Upper lobe of left lung (tissue), 6 donors: ENCODE measurements around the gene SEMA4D. TPM values are rescaled to one million over a fixed set of nuclear protein-coding genes. Genes with fewer than 3 reads are reported as not detected.

ENCODE experiments used
- ATAC-seq, 2 donors: fragments of 200-7000 bp; cut with Tn5 transposase; one replicate each; pipeline ENCODE4 v1.9.1; 2022; ENCODE audit warnings: mild to moderate bottlenecking in 2 of 2, moderate library complexity in 2 of 2; ENCODE audit not compliant: low FRiP score in 2 of 2
- DNase-seq, 2 donors: peaks; one replicate each; pipeline ENCODE4 v3.0.0-alpha.2; 2019 to 2020
- H3K27ac ChIP-seq, 4 donors: fragments of 200-600 bp; sonication (generic); one replicate each; pipeline ENCODE4 v1.5.1; 2016 to 2019
- H3K27me3 ChIP-seq, 4 donors: fragments of 200-600 bp; sonication (generic); one replicate each; pipeline ENCODE4 v1.5.1; 2017 to 2019
- H3K36me3 ChIP-seq, 4 donors: fragments of 200-600 bp; sonication (generic); one replicate each; pipeline ENCODE4 v1.5.1; 2016 to 2019
- H3K4me1 ChIP-seq, 4 donors: fragments of 200-600 bp; sonication (generic); one replicate each; pipeline ENCODE4 v1.5.1; 2018 to 2019
- H3K4me3 ChIP-seq, 4 donors: fragments of 200-600 bp; sonication (generic); one replicate each; pipeline ENCODE4 v1.5.1; 2017 to 2019; ENCODE audit warnings: mild to moderate bottlenecking in 2 of 4, moderate library complexity in 1 of 4
- H3K9me3 ChIP-seq, 4 donors: fragments of 200-600 bp; sonication (generic); one replicate each; pipeline ENCODE4 v1.5.1; 2018 to 2019
- CTCF ChIP-seq, 6 experiments: fragments of 450-650 bp in 4 of 6; fragments of 200-600 bp in 2 of 6; sonication (generic) in 2 of 6; IDR thresholded peaks; one replicate each; pipeline ENCODE4 v1.5.1; 2016 to 2019; ENCODE audit warnings: antibody characterized with exemption in 6 of 6
- EP300 ChIP-seq, 4 donors: sonication (generic); formaldehyde crosslinking; IDR thresholded peaks; one replicate each; pipeline ENCODE4 v1.5.1; 2017; ENCODE audit warnings: antibody characterized with exemption in 4 of 4, control low read depth in 2 of 4
- POLR2A ChIP-seq, 4 donors: fragments of 450-650 bp; IDR thresholded peaks; one replicate each; pipeline ENCODE4 v1.5.1; 2016 to 2017; ENCODE audit warnings: antibody characterized with exemption in 4 of 4, mild to moderate bottlenecking in 2 of 4
- POLR2AphosphoS5 ChIP-seq, 2 donors: sonication (generic); formaldehyde crosslinking; IDR thresholded peaks; one replicate each; pipeline ENCODE4 v1.5.1; 2017; ENCODE audit warnings: antibody characterized with exemption in 2 of 2
- WGBS, 2 donors: methylation state at CpG; one replicate each; pipeline ENCODE4 v1.1.5; 2017 to 2018; 5-methylcytosine and 5-hydroxymethylcytosine counted together
- total RNA-seq, 6 donors: library from RNA; depleted of rRNA in 4 of 6; stranded (reverse); fragments of >200 nt in 4 of 6; gene quantifications; one replicate each; pipeline versions ENCODE4 v1.1.0 to v1.2.1, GENCODE V29; 2016 to 2021
- donor health status: DM: no; HTN: no; CAD: no; lungs with moderate emphysema.
- donor health status: DM: no; HTN: yes; CAD: no; lungs with severe emphysema.

SEMA4D gene
- total RNA-seq, 6 donors from 2014 or later, result 24.6 to 61.3 (median 41.8) TPM

GRCh38 chr9:89388868-89389177 is 109.1 kb downstream of the SEMA4D start:
- no peak for ATAC-seq
- WGBS, 2 donors, result 94 to 99% methylated on average over 12 of the region's 12 CpGs
- H3K4me3 ChIP-seq, result no peak overlapping the region
- peak in 1 of 2 donors; percentile 37 for DNase-seq
- peaks cover 8 to 74% (median 51%) of the 10 kb centered on the region in 4 donors for H3K36me3 ChIP-seq
- H3K9me3 ChIP-seq, result no peaks in the 10 kb centered on the region
- H3K27me3 ChIP-seq, result no peaks in the 10 kb centered on the region
- H3K4me1 ChIP-seq, result peaks cover 0 to 14% (median 11%) of the 10 kb centered on the region in 4 donors
- TF ChIP-seq EP300 (IDR thresholded peaks at IDR 0.05) (no peak), POLR2A (IDR thresholded peaks at IDR 0.05) (no peak)
- peak overlapping the region in 3 of 4 donors; percentile 4 to 86 (median 83) for H3K27ac ChIP-seq

- TF ChIP-seq POLR2A (IDR thresholded peaks at IDR 0.05) (no peak), EP300 (IDR thresholded peaks at IDR 0.05) (peak in 2 of 4 donors; percentile 60 to 89), CTCF (IDR thresholded peaks at IDR 0.05) (peak in 2 of 6 experiments; percentile 17 to 23), POLR2AphosphoS5 (IDR thresholded peaks at IDR 0.05) (peak; percentile 85 to 99)
- WGBS, 2 donors, result 70% methylated on average over 13 to 19 of the region's 19 CpGs
- Histone ChIP-seq H3K27ac (peak overlapping the region in 3 of 4 donors; percentile 4 to 86 (median 83)), H3K36me3 (peaks cover 8 to 74% (median 48%) of the 10 kb centered on the region in 4 donors), H3K9me3 (no peaks in the 10 kb centered on the region), H3K4me1 (peaks cover 0 to 14% (median 11%) of the 10 kb centered on the region in 4 donors), H3K27me3 (no peaks in the 10 kb centered on the region), H3K4me3 (no peak overlapping the region)
- ATAC-seq, result peak; percentile 74 to 86
- DNase-seq, result peak; percentile 70 to 82
These were observed 109.6 kb downstream of the SEMA4D start for GRCh38 chr9:89388084-89388867.

- peak overlapping the region; percentile 4 to 86 (median 30) for H3K27ac ChIP-seq
- H3K27me3 ChIP-seq, result no peaks in the 10 kb centered on the region
- TF ChIP-seq POLR2AphosphoS5 (IDR thresholded peaks at IDR 0.05), result no peak
- no peak for TF ChIP-seq EP300 (IDR thresholded peaks at IDR 0.05)
- no peak for TF ChIP-seq CTCF (IDR thresholded peaks at IDR 0.05)
- TF ChIP-seq POLR2A (IDR thresholded peaks at IDR 0.05), result no peak
- H3K4me3 ChIP-seq, result no peak overlapping the region
- DNase-seq (peak in 1 of 2 donors; percentile 32), ATAC-seq (no peak)
- H3K4me1 ChIP-seq, result peaks cover 0 to 14% (median 11%) of the 10 kb centered on the region in 4 donors
- no peaks in the 10 kb centered on the region for H3K9me3 ChIP-seq
- peaks cover 8 to 74% (median 42%) of the 10 kb centered on the region in 4 donors for H3K36me3 ChIP-seq
- 93 to 94% methylated on average over 20 of the region's 20 CpGs for WGBS, 2 donors
These were observed 110.6 kb downstream of the SEMA4D start for GRCh38 chr9:89387197-89387849.

GRCh38 chr9:89386797-89387196 is 111.1 kb downstream of the SEMA4D start:
- Histone ChIP-seq H3K4me1 (peaks cover 0 to 14% (median 11%) of the 10 kb centered on the region in 4 donors), H3K27ac (peak overlapping the region in 3 of 4 donors; percentile 4 to 86 (median 10)), H3K4me3 (no peak overlapping the region), H3K9me3 (no peaks in the 10 kb centered on the region), H3K27me3 (no peaks in the 10 kb centered on the region), H3K36me3 (peaks cover 8 to 73% (median 40%) of the 10 kb centered on the region in 4 donors)
- WGBS, 2 donors, result 88 to 90% methylated on average over 8 to 11 of the region's 11 CpGs
- no peak for ATAC-seq
- TF ChIP-seq POLR2AphosphoS5 (IDR thresholded peaks at IDR 0.05), result no peak
- no peak for TF ChIP-seq EP300 (IDR thresholded peaks at IDR 0.05)
- TF ChIP-seq POLR2A (IDR thresholded peaks at IDR 0.05), result no peak
- no peak for TF ChIP-seq CTCF (IDR thresholded peaks at IDR 0.05)
- peak in 1 of 2 donors; percentile 64 for DNase-seq

- no peak overlapping the region for H3K4me3 ChIP-seq
- TF ChIP-seq EP300 (IDR thresholded peaks at IDR 0.05) (no peak), POLR2AphosphoS5 (IDR thresholded peaks at IDR 0.05) (no peak), POLR2A (IDR thresholded peaks at IDR 0.05) (no peak), CTCF (IDR thresholded peaks at IDR 0.05) (no peak)
- WGBS, 2 donors, result 96 to 98% methylated on average over 11 of the region's 11 CpGs
- ATAC-seq, result no peak
- peaks cover 7 to 67% (median 34%) of the 10 kb centered on the region in 4 donors for H3K36me3 ChIP-seq
- DNase-seq, result peak in 1 of 2 donors; percentile 33
- no peaks in the 10 kb centered on the region for H3K27me3 ChIP-seq
- no peaks in the 10 kb centered on the region for H3K9me3 ChIP-seq
- H3K4me1 ChIP-seq, result peaks cover 2 to 17% (median 11%) of the 10 kb centered on the region in 4 donors
- H3K27ac ChIP-seq, result no peak overlapping the region
These were observed 111.7 kb downstream of the SEMA4D start for GRCh38 chr9:89386206-89386605.
